GM19395 (cell line): Measurements from ENCODE around the gene COL20A1.
A peak's percentile ranks its signal among the peaks of the same experiment; 100 is the strongest.

Experiments used
- ATAC-seq: cut with Tn5 transposase; IDR thresholded peaks from one replicate; pipeline ENCODE4 v1.9.1; 2021; ENCODE audit warnings: mild to moderate bottlenecking, moderate library complexity; ENCODE audit not compliant: unreplicated experiment

Gene COL20A1

DNA sequence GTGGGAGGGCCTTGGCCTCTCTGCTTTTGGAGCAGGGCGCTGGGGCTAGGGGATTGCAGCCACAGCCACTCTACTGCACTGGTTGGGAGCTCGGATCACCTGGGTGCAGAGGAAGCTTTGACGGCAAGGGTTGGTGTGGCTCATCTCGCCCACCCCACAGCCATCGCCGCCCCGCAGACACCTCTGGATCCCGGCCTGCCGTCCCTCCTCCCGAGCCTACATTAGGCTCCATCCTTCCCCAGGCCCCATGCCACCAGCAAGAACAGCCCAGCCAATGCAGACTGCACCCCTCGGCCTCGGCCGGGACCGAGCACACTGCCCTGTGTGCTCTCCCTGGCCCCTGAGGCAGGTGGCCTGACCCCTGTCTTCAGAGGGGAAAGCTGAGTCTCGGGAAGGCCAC lies 32.5 kb upstream of the COL20A1 start:
- ATAC-seq: no peak

DNA sequence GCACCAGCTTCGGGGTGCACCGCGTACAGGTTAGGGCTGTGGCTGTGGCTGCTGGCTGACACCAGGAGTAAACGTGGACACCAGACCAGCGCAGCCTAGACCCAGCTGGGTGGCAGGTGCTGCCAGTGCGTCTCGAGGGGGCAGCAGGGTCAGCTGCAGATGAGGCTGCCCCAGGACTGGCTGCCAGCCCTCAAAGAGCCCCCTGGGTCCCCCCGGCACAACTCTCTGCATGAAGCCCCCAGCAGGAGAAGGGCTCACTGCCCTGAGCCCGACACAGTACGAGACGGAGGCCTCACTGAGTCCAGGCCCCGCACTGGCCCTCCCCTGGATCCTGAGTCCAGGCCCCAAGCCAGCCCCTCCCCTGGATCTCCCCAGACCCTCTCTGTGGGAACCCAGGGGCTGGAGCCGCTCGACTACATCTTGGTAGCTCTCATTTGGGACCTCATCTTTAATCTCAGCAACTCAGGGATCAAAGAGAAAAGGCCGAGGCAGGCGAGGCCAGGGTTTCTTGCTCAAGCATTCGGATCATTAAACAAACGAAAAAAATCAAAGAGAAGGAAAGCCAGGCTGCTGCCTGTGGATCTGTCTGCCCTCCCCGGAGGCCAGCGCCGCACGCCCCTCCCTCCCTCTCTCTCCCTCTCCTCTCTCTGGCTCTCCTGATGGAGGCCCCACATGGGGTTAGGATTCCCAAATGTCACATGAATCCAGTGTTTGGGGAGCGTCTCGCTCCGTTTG lies 31.8 kb upstream of the COL20A1 start:
- no peak for ATAC-seq

DNA sequence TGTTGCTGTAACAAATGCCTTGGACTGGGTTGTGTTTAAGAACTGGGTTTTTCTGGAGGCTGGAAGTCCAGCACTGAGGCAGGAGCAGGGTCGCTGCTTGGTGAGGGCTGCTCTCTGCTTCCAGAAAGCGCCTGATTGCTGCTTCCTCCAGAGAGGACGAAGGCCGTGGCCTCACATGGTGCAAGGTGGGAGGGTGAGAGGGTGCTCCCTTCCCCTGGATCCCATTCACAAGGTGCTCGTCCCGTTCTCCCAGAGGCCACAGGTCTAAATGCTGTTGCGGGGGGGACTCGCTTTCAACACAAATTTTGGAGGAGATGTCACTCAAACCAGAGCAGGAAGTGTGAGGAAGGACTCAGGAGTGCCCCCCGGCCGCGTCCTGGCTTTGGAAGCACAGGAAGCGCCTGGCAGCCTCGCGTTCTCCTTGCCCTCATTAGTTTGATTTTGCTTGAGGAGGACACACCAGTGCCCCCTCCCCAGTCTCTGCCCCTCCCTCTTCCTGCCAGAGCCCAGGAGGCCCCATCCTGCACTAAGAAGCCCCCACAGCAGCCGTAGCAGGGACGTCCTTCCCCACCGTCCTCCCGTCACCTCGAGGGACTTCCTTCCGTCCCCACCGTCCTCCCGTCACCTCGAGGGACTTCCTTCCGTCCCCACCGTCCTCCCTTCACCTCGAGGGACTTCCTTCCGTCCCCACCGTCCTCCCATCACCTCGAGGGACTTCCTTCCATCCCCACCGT lies 31.0 kb upstream of the COL20A1 start:
- ATAC-seq: no peak

DNA sequence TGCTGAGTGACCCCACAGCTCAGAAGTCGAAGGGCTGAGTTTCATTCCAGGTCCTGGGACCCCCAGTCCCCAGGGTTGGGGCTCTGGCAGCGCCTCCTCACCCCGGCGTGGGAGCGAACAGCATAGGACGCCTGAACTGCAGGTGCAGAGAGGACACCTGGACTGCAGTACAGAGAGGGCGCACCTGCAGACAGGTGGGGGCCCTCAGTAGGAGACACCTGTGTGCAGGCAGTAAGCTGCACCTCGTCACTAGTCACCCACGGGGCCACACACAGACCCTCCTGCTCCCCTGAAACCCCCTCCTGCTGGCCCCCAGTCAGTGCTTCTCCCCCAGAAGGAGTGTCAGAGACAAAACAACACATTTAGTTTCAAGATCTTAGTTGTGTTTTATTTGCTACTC lies 30.1 kb upstream of the COL20A1 start:
- ATAC-seq: no peak

DNA sequence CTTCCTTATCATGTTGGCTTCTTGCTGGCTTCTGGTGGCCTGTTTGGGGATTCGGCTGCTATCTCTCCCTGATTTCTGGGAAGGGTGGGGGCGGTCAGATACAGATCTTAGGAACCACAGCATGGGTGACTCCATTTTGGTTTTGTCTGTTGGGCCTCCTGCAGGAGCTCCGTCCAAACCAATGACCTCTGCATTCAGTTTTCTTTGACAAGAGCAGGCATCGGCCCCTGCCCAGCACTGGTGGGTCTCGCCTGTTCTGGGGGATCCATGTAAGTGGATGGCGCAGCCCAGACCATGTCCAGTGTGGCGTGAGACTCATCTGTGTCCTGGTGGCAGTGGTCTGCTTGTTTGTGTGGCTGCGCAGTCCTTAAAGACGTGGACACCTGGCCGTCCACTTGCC lies 29.0 kb upstream of the COL20A1 start:
- ATAC-seq: no peak

DNA sequence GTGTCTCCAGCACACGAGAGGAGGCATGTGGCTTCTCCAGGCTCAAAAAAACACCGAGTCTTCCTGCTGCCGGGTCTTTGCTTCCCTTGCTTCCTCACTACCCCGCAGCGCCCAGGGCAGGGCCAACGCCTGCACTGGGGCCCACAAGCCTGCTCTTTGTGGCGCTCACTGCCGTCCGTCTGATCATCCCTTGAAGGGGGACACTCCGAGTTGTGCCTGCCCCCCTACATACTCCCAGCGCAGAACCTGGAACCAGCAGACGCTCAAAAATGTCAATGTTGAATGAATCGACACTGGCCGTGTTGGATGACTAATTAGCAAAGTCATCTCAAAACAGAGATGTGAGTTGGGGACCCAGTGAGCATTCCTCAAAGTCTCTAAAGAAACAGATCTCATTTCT lies 28.5 kb upstream of the COL20A1 start:
- ATAC-seq: no peak

DNA sequence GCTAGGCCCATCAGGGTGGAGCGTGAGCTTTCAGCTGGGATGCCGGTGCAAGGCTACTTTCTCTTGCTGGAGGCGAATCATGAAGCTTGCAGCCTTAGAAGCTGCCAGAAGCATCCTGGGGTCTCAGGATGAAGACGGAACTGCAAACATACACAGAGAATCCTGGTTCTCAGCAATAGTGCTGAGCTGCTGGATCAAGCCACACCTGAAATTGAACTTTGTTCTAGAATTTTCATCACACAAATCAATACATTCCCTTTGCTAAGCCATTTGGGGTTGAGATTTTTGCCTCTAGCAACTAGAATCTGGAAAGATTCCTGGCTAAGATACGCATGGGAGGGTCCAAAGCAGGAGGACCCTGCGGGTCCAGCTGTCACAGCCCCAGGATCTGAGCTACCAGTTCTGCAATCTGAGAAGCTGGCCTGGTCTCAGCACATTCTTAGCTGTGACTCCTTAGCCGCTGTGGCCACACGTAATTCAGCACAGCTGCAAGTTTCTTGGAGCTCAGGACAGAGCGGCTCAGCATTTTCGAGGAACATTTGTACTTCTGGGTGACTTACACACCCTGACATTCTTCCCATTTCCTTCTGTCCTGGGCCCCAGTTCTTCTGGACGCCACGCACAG lies 27.0 kb upstream of the COL20A1 start:
- no peak for ATAC-seq

DNA sequence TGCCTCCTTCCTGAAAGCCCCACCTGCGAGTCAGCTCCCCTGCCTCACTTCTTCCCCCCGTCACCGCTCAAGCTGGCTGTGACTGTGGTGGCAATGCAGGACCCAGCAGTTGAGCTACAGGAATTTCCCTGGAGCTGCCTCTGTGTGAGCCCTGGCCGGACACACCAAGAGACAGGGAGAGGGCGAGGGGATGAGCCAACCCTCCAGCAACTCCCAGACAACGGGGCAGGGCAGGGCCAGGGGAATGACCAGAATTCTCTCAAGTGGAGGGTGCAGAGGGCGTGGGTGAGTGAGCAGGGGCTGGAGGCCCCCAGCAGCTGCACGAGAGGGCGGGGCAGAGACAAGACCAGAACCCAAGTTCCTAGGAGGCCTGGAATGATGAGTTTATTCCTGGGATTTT lies 25.3 kb upstream of the COL20A1 start:
- no peak for ATAC-seq

DNA sequence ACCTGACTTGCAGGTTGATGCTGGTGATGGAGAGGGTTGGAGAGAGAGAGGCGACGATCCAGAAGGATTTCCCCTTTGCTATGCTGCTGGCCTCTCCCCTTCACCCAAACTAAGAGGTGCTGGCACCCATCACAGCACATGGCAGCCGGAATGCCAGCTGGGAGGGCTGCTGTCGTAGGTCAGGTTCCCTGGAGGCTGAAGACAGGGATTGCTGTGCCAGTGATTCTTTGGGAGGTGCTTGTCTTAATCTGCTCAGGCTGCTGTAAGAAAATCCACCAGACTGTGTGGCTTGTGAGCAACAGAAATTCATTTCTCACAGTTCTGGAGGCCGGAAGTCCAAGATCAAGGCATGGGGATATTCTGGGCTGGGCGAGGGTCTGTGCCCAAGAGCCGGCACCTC lies 24.7 kb upstream of the COL20A1 start:
- ATAC-seq: no peak

DNA sequence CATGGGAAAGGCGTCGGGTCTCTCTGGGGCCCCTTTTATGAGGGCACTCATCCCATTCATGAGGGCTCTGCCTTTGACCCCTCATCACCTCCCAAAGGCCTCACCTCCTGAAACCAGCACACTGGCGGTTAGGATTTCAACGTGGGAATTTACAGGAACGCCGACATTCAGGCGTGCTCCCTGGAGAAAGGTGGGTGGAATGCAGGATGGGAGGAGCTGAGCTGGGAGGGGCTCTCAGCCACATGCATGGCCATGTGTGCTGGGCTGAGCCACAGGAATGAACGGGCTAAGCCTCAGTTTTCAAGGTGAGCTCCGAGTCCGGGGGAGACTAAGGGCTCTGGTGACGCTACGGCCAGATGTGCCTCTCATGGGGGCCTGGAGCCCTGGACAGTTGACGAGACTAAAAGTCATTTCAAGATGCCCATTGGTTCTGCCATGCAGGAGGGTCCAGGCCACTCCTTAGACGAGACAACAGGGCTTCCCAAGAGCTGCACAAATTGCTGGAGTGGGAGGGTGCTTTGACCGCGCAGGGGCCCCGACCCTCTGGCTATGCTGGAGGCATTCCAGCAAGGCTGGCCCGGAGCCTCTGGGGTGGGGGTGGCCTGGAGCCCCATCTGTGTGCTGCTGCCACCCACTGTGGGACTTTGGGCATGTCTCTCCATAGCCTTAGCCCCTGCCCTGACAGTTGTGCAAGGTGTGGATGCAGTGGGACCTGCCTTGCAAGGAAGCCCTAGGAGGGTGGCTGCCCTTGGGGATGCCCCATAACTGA lies 24.1 kb upstream of the COL20A1 start:
- ATAC-seq: no peak

DNA sequence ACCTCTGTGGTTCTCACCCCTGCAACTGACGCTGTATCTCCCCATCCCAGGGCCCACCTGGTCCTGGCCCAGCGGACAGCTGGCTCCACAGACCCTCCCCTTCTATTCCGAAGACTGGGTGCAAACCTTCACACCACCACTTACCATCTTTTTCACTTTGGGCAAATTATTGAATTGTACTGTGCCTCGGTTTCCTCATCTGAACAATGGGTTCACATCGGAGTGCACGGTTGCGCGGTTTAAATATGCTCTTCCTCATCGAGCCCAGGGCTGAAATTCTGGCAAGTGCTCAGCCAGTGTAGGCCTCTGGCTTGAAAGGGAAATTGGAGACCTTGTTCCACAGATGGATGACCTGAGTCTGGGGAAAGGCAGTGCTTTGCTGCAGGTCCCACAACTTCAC lies 23.3 kb upstream of the COL20A1 start:
- no peak for ATAC-seq

DNA sequence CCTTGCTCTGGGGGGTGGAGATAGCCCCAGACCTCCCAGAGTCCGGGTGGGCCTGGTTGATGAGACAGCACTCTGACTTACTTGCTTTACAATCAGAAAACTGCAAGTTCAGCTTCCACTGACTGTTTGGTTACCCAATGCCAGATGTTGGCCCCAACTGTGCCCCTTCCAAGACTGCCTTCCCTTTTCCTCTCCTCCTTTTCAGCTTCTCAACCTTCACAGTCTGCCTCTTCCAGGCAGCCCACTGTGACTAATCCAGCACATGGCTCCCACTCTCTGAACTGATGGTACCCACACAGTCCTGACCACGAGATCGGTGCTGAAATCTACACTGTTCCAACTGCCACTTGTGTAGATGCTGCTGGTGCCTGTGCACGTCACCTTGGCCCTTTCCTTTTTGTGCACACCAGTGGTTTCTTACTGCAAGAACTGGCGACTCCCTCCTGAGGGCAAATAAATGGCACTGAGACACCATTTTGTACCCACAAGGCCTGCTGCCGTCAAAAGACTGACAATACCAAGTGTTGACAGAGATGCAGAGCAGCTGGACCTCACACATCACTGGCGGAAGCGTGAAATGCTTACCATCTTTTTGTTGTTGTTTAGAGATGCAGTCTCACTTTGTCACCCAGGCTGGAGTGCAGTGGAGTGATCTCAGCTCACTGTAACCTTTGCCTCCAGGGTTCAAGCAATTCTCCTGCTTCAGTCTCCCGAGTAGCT lies 22.2 kb upstream of the COL20A1 start:
- no peak for ATAC-seq

DNA sequence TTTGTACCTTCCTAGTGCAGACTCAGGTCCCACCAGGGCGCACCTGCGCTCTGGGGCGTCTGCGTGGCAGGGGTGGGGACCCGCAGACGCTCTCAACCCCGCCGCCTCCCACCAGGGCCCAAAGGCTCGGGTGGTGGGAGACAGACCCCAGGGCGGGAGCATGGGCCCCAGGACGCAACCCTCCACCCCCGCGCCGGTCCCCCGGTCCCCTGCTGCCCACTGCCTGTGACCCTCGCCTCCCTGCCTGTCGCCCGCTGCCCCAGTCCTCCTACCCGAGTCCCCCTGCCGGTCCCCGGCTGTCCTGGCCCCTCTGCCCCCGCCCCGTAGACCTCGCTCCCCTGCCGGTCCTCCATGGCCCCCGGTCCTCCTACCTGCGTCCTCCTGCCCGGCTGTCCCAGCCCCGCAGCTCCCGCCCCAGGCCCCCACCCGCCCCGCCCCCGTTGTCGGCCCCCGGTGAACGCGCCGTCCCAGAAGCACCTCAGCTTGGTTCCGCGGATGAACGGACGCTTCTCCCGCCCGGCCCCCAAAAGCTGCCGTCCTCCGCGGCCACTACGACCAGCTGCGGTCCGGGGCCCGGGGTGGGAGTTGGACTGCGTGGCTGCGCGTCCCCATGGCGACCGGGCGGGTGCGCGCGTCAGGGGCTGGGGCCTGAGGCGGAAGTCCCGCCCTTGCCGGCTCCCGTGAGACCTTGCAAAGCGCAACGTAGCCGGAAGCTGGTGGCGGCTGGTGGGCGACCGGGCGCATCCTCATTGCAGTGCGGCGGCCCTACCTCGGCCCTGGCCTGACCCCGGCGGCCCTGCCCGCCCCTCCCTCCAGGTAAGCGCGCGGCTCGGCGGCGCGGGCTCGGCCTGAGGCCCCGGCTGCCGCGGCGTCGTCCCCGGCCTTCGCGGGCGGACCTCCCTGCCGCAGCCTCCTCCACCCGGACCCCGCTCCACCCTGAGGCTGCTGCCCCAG lies 20.6 kb upstream of the COL20A1 start, which contains the start of gene ARFGAP1:
ARFGAP1 (plus strand) TSS at position 709 of the 954 bp plus-strand sequence. CDS start 2,768 bp downstream, outside the sequence.
- peak; percentile 88 for ATAC-seq

DNA sequence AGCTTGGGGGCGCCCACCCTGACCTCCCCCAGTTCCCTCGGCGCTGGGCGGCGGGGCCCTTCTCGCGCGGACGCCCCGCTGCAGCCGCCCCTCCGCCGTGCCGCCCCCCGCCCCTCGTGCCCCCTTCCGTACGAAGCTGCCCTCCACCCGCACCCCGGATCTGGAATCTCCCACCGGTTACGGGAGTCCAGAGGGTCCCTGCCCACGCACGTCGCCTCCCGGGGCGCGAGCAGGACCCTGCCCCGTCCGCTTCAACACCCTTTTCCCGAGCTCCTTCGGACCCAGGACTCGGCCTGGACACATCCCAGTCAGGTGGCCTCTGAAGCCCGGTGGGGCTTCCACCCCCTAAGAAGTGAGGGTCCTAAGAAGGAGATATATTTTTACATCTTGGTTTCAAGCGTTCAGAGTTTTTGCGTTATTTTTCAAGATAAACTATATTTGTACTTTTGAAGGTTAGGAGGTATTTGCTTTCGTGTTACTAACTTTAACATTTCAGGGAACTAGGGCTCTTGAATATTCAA lies 19.9 kb upstream of the COL20A1 start:
- ATAC-seq: no peak

DNA sequence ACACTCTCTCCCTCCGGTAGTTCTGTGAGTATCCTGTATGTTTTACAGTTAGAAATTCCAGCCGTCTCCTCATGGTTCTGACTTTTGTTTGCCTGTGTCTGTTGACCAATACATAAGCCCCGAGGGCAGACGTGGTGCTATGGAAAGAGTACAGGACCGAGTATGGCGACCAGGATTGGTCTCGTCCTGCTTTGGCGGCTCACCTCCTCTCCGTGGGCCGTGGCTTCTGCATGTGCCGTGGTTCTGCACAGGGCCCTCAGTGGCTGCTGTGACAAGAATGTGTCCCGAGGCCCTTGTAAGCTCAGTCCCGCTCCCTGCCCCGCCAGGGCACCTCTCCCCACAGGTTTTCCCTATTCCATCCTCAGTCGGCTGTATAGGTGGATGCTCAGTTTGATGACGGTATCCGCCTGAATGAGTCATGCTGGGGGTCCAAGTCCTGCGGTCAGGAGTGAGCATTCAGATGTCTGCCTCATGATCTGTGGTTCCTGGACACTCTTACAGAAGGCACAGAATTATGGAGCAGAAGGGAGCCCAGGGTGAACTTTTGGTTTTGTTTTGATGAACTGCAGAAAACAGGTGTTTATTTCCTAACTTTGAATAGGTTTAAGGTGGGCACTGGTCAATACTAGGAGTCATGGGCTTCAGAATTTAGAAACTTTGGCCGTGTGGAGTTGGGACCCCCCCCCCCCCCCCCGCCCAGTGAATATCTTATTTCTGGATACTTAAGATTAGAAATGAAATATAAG lies 19.2 kb upstream of the COL20A1 start:
- ATAC-seq: no peak

DNA sequence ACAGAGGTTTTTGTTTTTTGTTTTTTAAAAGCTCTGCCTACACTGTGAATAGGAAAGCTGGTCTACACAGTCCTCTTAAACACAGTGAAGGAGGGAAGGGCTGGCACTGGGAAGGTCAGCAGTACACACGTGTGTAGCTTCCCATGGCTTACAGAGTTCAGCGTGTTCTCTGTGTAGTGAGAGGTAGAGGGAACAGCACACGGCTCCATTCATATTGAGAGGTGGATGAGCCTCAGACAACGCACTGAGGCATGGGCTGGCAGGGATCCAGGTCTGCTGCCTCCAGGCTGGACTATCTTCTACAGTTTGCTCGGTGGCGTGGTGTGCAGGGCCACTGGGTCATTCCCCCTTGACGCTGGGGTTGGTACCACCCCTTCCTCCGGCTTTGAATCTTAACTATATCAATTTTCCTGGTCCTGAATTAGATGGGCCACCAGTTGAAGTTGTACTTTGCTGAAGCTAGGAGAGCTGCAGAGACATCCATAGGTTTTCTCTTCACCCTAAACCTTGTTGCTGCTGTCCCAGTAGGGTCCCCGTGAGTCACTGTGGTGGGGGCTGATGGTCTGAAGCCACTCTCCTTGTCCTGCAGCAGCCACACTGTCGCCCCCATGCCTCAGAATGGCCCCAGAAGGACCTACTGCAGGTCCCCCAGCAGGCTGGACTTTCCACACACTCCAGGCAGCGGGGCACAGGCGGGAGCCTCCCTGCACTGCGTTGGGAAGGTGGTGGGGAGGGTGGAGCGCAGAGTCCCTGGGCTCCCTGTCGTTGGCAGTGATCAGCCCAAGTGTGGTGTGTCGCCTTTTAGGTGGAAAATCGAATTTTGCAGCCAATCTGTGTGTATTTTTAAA lies 18.4 kb upstream of the COL20A1 start:
- ATAC-seq: no peak

DNA sequence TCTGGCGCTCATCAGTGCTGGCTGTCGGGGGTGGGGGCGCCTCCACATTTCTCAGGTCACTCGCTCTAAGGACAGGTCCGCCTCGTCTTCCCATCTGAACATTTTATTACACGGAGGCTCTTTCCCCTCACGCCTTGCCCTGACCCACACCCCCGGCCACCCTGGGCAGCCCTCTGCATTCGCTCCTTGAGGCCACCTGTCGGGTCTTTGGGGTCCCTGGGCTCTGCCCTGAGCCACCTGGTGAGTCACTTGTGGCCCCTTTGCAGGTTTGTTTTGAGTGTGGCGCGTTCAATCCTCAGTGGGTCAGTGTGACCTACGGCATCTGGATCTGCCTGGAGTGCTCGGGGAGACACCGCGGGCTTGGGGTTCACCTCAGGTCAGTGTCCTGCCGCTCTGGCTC lies 17.2 kb upstream of the COL20A1 start:
- no peak for ATAC-seq

DNA sequence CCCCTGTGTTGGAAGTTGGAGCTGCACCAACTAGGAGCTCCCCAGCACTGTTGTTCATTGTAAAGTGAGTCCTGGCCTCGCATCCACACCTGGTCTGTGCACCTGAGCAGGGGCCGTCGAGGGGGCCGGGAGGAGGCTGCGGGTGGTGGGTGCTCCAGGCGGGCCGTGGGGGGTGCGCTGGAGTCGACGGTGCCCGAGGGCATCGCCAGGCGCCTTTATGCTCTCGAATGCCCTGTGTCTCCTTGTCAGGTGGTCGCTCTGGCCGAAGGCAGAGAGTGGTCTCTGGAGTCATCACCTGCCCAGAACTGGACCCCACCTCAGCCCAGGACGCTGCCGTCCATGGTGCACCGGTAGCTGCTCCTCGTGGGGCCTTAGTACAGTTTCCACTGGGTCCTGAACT lies 16.0 kb upstream of the COL20A1 start:
- no peak for ATAC-seq
